Measurements from ENCODE around the gene TRIM17. TPM values are rescaled to one million over a fixed set of nuclear protein-coding genes. Genes with fewer than 3 reads are reported as not detected.

The TRIM17 gene
- total and polyA plus RNA-seq, 2 of the 13 experiments (the other 11 are each of a cell fraction or from before 2014, with no cell fraction given): 0.32 to 0.64 TPM

DNA sequence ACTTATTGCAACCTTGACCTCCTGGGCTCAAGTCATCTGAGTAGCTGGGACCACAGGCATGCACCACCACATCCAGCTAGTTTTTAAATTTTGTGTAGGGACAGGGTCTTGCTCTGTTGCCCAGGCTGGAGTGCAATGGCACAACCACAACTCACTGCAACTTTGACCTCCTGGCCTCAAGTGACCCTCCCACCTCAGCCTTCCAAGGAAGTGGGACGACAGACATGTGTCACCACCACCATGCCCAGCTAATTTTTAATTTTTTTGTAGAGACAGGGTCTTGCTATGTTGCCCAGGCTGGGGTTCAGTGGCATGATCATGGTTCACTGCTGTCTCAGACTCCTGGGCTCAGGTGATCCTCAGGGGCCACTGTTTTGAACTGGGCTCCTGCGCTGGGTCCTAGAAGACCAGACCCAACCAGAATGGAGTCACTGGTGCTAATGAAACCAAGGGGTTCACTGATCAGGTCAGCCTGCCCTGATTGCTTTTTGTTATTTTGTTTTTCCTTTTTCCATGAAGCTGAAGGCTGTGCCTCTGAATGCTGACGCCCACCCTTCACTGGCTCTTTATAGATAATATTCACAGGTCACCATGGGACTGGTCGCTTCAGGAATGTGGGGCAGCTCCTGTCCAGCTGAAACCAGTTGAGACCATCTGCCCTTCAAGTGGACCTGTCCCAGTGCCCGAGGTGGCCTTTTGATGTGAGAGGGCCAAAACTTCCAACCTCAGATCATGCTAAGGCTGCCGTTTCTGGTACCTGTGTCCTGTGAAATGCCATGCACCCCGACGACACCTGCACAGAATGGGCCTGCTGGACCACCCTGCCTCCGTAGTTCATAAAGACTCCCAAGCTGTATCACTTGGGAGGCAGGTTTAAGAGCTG, 4.9 kb downstream of the TRIM17 start:
- in situ Hi-C loops (cut with HindIII; ENCODE audit: extremely low pct_ligation_motif_present, low pct_unique_long_range_greater_than_20kb) (no loop called here), intact Hi-C loops (cut with micrococcal nuclease; ENCODE audit: unreplicated experiment) (no loop called here)
- Histone ChIP-seq H3K27ac (ENCODE audit: extremely low read length, insufficient read depth, low read length) (no peak overlapping the region), H3K9me3 (ENCODE audit: low read length) (no peaks in the 10 kb centered on the region), H3K79me2 (ENCODE audit: insufficient read depth, low read length) (no peaks in the 10 kb centered on the region), H3K36me3 (replicated peaks in 1 of 2; ENCODE audit: control insufficient read depth in 1 of 2, insufficient read depth in 2 of 2, low read length in 2 of 2) (no peaks in the 10 kb centered on the region), H3K4me1 (ENCODE audit: insufficient read depth, low read length) (peaks cover 50% of the 10 kb centered on the region), H3K9ac (ENCODE audit: insufficient read depth, low read depth, low read length) (no peak overlapping the region), H4K20me1 (ENCODE audit: insufficient read depth, low read length) (no peaks in the 10 kb centered on the region), H3K4me2 (ENCODE audit: low read depth, low read length) (no peak overlapping the region), H2AFZ (ENCODE audit: low read length) (no peak overlapping the region), H3K27me3 (ENCODE audit: control insufficient read depth in 1 of 2, insufficient read depth in 2 of 2, low read length in 2 of 2) (no peaks in the 10 kb centered on the region; a peak in 1 of 5 replicates), H3K4me3 (replicated peaks in 1 of 3; ENCODE audit: insufficient read depth in 1 of 3, low read depth in 2 of 3, low read length in 3 of 3) (no peak overlapping the region)
- TF ChIP-seq, protein P1, sequence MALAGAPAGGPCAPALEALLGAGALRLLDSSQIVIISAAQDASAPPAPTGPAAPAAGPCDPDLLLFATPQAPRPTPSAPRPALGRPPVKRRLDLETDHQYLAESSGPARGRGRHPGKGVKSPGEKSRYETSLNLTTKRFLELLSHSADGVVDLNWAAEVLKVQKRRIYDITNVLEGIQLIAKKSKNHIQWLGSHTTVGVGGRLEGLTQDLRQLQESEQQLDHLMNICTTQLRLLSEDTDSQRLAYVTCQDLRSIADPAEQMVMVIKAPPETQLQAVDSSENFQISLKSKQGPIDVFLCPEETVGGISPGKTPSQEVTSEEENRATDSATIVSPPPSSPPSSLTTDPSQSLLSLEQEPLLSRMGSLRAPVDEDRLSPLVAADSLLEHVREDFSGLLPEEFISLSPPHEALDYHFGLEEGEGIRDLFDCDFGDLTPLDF (CRISPR knock-in tag; IDR thresholded peaks at IDR 0.05): no peak
- peak; percentile 85 for TF ChIP-seq ZNF121 (CRISPR knock-in tag; IDR thresholded peaks at IDR 0.05)
- DNase-seq (ENCODE audit: low spot score): no peak
- ChIA-PET POLR2A (interaction anchor here (1.2 kb wide), 1 partner anchor 12 kb away, joined by 4 read pairs; no protein-coding TSS in a partner anchor), CTCF (ENCODE audit: low intra/inter-chr PET ratio, low total read pairs) (no interaction called here)
- no peak for ATAC-seq
- FAIRE-seq: no peak
- 85% methylated on average over 8 of the region's 9 CpGs for WGBS (ENCODE audit: low lambda C conversion rate)
- BruUV-seq (replicated peaks): no TSS peak

DNA sequence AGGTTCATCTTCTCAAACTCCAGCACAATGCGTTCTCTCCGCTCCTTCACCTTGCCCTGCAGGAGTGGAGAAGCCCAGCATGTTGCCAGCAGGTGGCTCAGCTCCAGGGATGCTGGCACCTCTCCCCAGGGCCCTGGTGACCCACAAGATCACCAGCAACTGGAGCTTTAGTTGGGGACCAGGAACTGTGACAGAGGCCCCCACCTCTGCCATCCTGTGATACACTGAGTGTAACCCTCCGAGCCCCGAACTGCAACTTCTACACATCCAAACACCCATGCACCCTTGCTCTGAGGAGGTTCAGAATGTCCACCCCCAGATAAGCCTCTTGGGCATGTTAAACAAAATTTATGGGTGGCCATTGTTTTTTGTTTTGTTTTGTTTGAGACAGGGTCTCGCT, 5.5 kb downstream of the TRIM17 start:
- Histone ChIP-seq H3K4me2 (ENCODE audit: low read depth, low read length) (no peak overlapping the region), H3K27ac (ENCODE audit: extremely low read length, insufficient read depth, low read length) (no peak overlapping the region), H3K27me3 (ENCODE audit: control insufficient read depth in 1 of 2, insufficient read depth in 2 of 2, low read length in 2 of 2) (no peaks in the 10 kb centered on the region; a peak in 1 of 5 replicates), H4K20me1 (ENCODE audit: insufficient read depth, low read length) (no peaks in the 10 kb centered on the region), H3K9ac (ENCODE audit: insufficient read depth, low read depth, low read length) (no peak overlapping the region), H3K4me1 (ENCODE audit: insufficient read depth, low read length) (peaks cover 48% of the 10 kb centered on the region), H2AFZ (ENCODE audit: low read length) (no peak overlapping the region), H3K9me3 (ENCODE audit: low read length) (no peaks in the 10 kb centered on the region), H3K4me3 (replicated peaks in 1 of 3; ENCODE audit: insufficient read depth in 1 of 3, low read depth in 2 of 3, low read length in 3 of 3) (no peak overlapping the region), H3K79me2 (ENCODE audit: insufficient read depth, low read length) (peaks cover 2% of the 10 kb centered on the region), H3K36me3 (replicated peaks in 1 of 2; ENCODE audit: control insufficient read depth in 1 of 2, insufficient read depth in 2 of 2, low read length in 2 of 2) (no peaks in the 10 kb centered on the region)
- ATAC-seq (no peak), DNase-seq (ENCODE audit: low spot score) (no peak), FAIRE-seq (no peak)
- no TSS peak for BruUV-seq (replicated peaks)
- ChIA-PET POLR2A (no interaction called here), CTCF (ENCODE audit: low intra/inter-chr PET ratio, low total read pairs) (no interaction called here)
- intact Hi-C loops (cut with micrococcal nuclease; ENCODE audit: unreplicated experiment) (no loop called here), in situ Hi-C loops (cut with HindIII; ENCODE audit: extremely low pct_ligation_motif_present, low pct_unique_long_range_greater_than_20kb) (no loop called here)
- TF ChIP-seq TOE1 (CRISPR knock-in tag; IDR thresholded peaks at IDR 0.05): no peak
- no peak for TF ChIP-seq ZFP90 (CRISPR knock-in tag; IDR thresholded peaks at IDR 0.05; ENCODE audit: borderline replicate concordance)
- no peak for TF ChIP-seq SP5 (CRISPR knock-in tag; IDR thresholded peaks at IDR 0.05; ENCODE audit: borderline replicate concordance, low read depth)
- no peak for TF ChIP-seq HIVEP1 (CRISPR knock-in tag; IDR thresholded peaks at IDR 0.05)
- no peak for TF ChIP-seq ZSCAN20 (CRISPR knock-in tag; IDR thresholded peaks at IDR 0.05; ENCODE audit: borderline replicate concordance)
- TF ChIP-seq SYNCRIP (IDR thresholded peaks at IDR 0.05; ENCODE audit: insufficient read depth, low read depth, low read length): no peak
- no peak for TF ChIP-seq FOXA3 (CRISPR knock-in tag; IDR thresholded peaks at IDR 0.05)
- 91% methylated on average over 5 of the region's 5 CpGs for WGBS (ENCODE audit: low lambda C conversion rate)
